DMS79 (cell line): ENCODE data around the gene UBASH3B.
"Not testable (repeated sequence)": the region's sequence is repeated elsewhere in the genome, so short reads cannot be mapped to it uniquely, and the experiment has no call there.

Experiments used
- DNase-seq: peaks from one replicate; lab custom pipeline; 2025; lab: John Stamatoyannopoulos, UW

The UBASH3B gene

GRCh38 chr11:122707111-122707510 lies 51.6 kb downstream of the UBASH3B start:
- DNase-seq = no peak

DNA sequence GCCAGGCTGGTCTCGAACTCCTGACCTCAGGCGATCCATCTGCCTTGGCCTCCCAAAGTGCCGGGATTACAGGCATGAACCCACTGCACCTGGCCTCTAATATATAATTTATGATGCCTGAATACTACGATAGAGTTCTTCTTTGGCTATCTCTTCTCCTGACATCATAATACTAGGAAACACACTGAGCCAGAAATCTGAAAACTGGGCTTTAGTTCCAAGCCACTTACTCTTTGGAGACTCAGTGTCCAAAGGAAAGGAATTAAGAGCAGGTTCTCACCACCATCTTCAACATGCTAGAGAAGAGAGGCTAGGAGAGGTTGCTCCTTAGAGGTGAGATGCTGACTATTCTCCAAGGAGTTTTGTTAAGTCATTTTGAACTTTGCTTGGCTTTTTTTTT lies 52.4 kb downstream of the UBASH3B start:
- no peak for DNase-seq

GRCh38 chr11:122709039-122709760 lies 53.7 kb downstream of the UBASH3B start:
- no peak for DNase-seq

DNA sequence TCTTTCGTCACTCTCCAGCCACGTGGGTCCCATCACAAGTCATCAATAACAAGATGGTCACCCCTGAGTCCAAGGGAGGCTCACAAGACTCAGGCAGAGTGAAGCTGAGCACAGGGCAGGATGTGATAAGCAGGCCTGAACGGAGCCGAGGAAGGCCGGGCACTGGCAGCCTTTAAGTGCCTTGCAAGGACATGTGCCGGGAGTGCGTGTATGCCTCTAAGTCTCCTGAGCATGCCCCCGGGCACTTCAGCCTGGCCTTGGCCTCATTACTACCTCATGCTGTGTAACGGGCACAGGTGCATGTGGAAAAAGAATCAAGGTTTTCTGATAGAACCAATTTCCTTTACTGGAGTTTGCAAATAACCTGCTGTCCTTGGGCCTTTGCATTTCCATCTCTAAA lies 55.8 kb downstream of the UBASH3B start:
- DNase-seq = no peak

GRCh38 chr11:122711831-122712381 lies 56.4 kb downstream of the UBASH3B start:
- no peak for DNase-seq

GRCh38 chr11:122714004-122714403 lies 58.5 kb downstream of the UBASH3B start:
- DNase-seq = no peak

DNA sequence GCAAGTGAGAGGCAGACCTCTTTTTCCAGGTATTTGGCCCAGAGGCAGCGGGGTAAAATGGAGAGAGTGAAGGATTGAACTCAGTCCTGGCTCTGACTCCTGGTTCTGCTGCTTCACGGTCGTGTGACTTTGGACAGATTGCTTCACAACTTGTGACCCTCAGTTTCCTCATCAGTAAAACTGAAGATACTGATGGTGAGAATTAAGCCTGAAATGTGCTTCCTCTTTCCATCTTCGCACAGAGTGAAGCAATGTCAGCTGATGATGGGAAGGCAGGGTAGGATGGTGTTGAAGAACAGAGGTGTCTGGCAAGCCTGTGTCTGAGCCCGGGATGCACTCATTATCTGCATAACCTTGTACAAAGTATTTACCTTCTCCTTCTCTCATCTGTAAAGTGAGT lies 59.0 kb downstream of the UBASH3B start:
- no peak for DNase-seq

GRCh38 chr11:122715548-122716440 lies 60.3 kb downstream of the UBASH3B start:
- no peak for DNase-seq

DNA sequence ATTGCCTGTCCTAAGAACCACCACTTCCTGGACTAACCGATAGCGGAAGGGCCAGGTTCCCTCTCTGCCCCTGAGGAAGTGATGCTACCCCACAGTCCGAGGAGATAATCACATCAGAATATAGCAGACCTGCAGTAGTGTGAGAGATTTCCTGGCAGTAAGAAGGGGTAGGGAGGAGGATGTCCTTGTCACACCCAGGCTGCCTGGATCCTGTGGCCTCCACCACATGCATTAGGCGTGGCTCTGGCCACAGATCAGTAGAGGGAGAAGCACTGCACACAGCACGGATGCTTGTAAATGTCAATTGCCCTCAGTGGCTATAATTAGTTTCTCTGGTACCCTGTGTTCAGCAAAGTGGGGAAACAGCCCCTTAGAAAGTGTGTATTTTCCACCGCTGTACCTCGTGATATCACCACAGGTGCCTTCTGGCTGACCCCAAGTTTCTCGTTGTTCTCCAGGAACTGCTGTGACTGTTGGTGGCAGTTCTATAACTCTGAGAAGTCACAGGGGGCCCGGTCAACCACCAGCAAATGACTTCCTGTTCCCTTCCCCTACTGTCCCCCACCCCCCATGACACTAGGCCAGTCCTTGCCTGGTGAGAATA lies 61.8 kb downstream of the UBASH3B start:
- no peak for DNase-seq

- DNase-seq = no peak
Observed at GRCh38 chr11:122720107-122720881, 64.8 kb downstream of the UBASH3B start.

DNA sequence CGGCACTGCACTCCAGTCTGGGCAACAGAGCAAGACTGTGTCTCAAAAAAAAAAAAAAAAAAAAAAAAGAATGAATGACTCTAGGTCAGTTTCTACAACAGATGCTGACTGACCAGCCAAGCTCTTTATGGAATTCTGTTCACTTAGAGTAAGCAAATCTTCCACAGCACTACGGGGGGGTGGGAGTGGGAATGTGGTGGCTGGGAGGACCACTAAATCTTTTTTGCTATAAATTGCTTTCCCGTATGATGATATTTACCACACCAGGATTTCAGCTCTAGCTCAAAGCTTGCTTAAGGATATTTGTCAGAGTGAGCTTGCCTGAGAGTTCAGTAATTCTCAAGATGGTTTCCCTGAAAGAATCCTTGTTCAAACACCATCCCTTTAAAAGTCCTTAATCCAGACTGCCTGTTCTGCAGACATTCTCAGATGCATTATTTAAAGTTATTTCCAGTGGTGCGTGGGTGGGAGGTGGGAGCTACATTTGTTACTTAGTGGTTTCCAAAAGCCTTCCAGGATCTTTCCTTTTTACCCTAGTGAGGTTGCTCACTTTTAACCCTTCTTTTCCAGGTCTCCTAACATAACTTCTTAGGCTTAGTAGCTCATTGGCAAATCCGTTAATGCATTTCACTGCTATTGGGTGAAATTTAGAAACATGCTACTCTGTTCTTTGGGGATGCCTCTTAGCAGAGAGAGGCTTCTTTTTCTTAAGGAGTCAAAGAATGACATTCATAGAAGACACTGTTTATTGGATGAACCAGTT lies 65.9 kb downstream of the UBASH3B start:
- no peak for DNase-seq

DNA sequence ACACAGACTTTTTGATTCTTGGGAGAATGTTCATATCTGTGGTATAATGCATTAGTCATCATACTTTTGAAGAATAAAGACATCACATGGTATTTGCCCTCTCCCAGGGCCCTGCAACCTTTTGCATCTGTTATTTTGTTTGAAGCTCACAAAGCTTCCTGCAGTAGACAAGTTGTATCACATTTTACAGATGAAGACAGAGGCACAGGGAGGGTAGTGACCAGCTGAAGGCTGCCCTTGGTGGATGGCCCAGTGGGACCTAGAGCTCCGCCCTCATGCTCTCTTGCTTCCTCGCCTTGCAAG lies 66.4 kb downstream of the UBASH3B start:
- DNase-seq = no peak

- DNase-seq = no peak
Observed at GRCh38 chr11:122723106-122723505, 67.6 kb downstream of the UBASH3B start.

GRCh38 chr11:122723576-122723975 lies 68.1 kb downstream of the UBASH3B start:
- DNase-seq = no peak

DNA sequence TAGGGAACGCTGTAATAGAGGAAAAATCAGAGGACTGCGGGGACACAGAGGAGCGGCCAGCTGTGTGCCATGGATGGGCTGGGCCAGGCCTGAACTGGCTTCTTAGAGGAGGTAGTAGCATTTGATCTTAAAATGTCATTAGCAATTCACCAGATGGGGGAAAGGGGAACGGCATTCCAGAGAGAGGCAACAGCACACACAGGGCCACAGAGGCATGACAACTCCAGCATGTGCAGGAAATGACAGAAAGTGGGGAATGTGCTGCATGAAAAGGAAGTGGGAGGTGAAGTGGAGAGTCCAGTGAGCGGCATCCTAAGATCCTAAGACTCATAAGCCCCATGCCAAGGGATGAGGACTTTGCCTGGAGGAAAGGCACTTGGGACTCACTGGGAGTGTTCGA lies 69.0 kb downstream of the UBASH3B start:
- DNase-seq = no peak

DNA sequence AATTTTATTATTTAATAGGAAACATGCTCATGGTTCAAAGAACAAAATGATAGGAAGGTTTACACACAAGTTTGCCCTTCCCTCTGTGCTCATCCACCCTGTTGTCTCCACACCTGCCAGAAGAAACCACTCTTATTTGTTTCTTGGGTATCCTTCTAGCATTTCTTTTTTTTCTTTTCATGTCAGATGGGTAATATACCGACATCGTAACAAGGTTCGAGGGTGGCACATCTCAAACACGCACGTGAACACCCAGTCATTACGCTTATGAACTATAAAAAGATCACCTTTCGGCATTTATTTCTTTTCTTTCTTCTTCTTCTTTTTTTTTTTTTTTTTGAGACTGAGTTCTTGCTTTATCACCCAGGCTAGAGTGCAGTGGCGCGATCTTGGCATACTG lies 70.5 kb downstream of the UBASH3B start:
- DNase-seq = no peak

- DNase-seq = no peak
Observed at GRCh38 chr11:122727101-122727929, 71.8 kb downstream of the UBASH3B start.

GRCh38 chr11:122728561-122728960 lies 73.0 kb downstream of the UBASH3B start:
- DNase-seq = no peak

DNA sequence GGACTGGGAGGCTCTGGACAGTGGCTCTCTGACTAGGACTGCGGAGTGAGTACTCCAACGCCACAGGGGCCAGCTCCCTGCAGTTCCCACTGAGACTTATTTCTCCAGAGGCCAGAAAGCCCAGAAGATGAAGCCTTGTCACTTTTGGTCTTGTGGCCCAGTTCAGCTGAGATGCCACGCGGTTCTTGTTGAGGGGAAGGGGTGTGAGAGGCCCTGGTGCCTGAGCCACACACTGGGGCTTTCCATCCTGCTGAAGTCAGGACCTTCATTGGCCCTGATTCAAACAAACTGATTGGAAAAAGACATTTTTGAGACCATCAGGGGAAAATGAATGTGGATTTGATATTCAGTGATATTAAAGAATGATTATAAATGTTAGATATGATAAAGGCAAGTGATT lies 73.6 kb downstream of the UBASH3B start:
- no peak for DNase-seq

- DNase-seq = not testable (repeated sequence)
Observed at GRCh38 chr11:122730694-122731093, 75.2 kb downstream of the UBASH3B start.
